HL-60/S4 treated with phorbol 12-myristate 13-acetate at 8.2 ng/mL for 4 days and 3 days (cell line): ENCODE data around the gene TMEM150B.

ENCODE experiments used
- in situ Hi-C: fragments of 300-500 bp; cut with MboI; formaldehyde crosslinking; loops from 2 replicates; pipeline ENCODE4 v1.15.0; 2022; ENCODE audit warnings: low sequenced_read_pairs

Gene TMEM150B, protein sequence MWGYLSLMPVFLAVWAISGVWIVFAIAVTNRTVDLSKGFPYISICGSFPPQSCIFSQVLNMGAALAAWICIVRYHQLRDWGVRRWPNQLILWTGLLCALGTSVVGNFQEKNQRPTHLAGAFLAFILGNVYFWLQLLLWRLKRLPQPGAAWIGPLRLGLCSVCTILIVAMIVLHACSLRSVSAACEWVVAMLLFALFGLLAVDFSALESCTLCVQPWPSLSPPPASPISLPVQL

DNA sequence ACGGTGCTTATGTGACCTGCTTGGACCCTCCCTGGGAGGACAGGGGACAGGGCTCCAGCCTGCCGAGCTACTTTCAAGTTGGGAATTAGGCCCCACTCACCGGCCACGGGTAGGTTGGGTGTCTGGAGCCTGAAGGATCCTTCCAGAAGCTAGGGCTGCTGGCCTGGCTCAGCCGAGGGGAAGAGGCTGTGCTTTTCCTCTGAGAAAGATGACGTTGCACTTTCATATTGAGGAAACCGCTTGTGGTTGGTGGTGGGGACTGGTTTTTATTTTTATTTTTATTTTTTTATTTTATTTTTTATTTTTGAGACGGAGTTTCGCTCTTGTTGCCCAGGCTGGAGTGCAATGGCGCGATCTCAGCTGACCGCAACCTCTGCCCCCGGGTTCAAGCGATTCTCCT lies at the start of gene TMEM150B:
Gene TMEM150B, minus strand, starts transcription at position 170 of the 400 bp plus-strand sequence. CDS start 4,305 bp downstream, outside the sequence.
- in situ Hi-C loops: no loop called here

DNA sequence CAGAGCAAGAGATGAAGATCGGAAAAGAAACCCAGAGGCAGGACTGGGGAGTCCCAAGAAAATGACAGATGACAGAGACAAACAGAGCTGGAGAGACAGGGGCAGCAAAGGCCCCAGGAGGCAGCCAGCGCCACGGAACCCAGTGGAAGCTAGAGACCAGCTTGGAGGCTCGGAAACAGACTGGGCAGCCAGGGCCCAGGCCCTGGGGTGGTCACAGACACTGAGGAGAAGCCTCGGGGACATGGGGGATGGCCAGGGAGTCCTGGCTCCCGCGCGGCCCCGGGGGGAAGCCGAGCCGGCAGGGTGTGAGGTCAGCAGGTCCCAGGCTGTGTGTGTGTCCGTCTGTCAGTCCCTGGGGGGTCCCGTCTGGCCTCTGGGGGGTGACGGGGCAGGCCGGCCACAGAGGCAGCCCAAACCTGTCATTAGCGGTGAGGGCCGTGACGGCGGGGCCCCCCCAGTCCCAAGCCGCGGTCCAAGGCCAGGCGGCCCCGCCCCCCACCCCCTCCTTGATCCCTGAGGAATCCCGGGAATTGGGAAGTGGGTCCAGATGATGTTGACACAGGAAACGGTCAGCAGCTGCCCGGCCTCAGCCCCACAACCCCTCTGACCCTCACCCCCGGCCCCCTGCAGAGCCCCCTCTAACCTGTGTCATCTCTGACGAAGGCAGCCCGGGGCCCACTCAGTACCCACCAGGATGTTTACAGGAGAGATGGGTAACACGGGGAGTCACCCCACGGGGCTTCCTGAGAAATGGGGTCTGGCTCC lies 49.0 kb upstream of the TMEM150B start:
- in situ Hi-C loops: no loop called here

DNA sequence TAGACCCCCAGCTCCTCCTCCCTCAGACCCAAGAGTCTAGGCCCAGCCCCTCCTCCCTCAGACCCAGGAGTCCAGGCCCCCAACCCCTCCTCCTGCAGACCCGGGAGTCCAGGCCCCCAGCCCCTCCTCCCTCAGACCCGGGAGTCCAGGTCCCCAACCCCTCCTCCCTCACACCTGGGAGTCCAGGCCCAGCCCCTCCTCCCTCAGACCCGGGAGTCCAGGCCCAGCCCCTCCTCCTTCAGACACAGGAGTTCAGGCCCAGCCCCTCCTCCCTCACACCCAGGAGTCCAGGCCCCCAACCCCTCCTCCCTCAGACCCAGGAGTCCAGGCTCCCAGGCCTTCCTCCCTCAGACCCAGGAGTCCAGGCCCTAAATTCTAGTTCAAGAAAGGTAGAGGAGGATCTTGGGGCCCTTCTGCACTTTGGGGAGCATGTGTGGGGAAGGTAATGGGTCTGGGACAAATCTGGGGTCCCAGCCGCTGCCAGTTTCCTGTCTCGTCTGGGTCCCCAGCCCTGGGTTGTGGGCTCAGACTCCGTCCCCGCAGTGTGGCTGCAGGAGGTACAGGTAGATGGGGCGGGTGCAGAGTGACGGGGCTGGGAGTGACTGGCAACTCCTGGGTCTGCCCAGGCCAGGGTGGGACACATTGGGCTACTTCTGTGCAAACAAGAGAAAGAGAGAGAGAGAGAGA lies 48.3 kb upstream of the TMEM150B start:
- in situ Hi-C loops: no loop called here

DNA sequence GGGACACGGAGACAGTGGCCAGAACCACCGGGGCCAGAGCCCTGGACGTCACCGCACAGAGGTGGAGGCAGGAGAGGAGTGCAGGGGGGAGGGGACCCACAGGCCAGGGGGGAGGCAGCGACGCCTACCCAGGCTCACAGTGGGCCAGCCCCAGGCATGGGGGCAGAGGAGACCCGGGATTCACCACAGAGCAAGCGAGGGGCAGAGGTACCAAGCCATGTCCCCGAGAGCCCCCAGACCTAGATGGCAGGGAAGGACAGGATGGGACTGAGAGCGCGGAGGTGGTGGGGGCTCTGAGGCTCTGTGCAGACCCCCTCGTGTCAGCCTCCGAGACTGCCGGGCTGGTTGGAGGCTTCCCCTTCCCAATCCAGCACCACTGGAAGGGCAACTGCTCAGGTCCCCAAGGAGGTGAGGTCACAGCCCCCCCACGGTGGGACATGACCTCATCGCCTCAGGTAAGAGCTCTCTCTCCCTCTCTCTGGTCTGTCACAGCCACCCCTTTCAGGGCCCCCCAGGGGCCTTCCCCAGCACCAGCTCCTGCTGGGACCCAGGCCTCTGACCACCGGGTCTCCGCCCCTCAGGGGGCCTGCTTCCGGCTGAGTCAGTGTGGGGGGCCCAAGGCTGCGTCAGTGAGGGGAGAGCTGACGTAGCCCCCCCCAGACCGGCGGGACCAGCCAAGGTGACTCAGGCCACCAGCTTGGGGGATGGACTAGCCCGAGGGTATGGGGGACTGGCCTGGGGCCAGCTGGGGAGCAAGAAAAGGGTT lies 47.4 kb upstream of the TMEM150B start:
- in situ Hi-C loops: no loop called here

DNA sequence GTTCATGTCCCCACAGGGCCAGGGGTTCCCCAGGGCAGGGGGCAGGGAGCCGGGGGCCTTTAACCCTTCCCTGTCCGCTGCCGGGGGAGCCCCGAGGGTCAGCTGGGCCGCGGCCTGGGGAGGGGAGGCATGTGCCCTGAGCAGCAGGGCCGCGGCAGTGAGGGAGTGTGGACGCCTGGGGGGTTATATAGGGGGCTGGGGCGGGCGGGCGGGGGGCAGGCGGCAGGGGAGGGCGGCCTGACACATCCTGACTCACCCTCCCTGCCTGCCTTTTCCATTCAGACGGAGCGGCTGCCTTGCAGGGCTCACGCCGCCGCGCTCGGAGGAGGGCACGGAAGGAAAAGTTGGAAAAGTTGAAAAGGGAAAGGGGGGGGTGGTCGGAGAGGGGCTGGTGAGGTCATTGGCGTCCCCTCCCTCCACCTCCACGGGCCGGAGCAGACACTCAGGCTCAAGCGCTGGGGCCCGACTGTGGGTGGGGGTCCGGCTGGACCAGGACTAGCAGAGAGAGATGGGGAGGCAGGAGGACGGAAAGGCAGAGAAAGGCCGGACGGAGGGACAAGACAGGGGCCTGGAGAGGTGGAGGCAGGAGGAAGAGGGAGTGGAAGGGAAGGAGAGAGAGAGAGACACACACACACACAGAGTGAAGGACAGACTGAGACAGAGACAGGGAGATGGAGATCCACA lies 45.3 kb upstream of the TMEM150B start, which contains the start of gene IL11:
Gene IL11, minus strand, starts transcription at position 159 of the 684 bp plus-strand sequence. Its CDS starts 153 bp downstream, at position 6.
- in situ Hi-C loops: no loop called here

DNA sequence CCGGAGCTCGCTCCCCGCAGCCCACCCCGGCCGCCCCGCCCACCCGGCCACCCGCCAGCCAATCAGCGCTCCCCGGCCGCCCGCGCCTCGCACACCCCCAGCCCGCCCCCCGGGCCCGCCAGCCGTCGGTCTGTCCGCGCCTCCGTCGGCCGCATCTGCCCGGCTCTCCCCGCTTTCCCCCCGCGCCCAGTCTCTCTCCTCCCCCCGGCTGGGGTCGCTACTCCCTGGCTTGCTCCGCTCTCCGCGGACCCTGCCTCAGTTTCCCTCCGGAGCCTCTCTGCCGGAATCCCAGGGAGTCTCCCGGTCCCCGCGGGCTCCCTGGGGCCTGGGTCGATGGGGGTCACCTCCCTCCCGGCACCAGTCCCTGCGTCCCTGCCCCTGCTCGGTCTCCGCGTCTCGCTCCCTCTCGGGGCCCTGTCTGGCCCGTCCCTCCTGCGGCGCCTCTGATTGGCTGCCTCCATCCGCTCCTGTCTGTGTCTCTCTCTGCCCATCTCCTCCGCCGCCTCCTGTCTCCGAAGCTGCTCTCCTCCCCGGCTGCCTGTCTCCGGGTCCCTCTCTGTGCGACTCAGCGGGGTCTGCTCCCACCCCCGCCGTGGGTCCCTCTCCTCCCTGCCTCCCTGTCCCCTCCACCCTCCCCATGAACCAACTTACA lies 44.6 kb upstream of the TMEM150B start:
- in situ Hi-C loops: no loop called here

DNA sequence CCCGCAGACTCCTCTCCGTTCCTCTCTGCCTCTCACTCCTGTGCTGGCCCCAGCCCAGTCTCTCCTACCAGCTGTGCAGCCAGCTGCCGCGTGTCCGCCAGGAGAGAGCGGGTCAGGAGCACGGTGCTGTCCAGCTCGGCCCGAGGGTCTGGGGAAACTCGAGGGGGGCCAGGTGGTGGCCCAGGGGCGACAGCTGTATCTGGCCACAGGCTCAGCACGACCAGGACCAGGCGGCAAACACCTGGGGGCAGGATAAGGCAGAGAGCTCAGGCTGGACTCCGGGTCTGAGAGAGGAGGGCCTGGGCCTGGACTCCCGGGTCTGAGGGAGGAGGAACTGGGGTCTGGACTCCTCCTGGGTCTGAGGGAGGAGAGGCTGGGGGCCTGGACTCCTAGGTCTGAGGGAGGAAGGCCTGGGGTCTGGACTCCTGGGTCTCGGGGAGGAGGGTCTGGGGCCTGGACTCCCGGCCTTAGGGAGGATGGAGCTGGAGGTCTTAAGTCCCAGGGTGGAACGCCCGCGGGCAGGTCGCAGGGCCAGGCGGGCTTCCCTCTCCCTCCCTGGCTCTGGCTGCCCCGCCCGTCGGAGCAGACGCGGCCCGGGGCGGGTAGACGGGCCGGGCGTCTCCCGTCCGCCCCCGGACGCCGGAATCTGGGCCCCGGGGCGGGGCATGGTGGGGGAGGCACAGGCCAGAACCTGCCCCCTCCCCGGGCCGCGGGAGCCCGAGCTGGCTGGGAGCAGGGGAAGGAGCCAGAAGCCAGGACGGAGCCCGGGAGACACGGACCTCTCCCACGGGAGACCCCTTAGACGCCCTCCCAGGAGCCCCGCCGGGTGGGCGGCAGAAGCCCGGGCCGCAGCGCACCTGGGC lies 43.8 kb upstream of the TMEM150B start:
- in situ Hi-C loops: no loop called here

DNA sequence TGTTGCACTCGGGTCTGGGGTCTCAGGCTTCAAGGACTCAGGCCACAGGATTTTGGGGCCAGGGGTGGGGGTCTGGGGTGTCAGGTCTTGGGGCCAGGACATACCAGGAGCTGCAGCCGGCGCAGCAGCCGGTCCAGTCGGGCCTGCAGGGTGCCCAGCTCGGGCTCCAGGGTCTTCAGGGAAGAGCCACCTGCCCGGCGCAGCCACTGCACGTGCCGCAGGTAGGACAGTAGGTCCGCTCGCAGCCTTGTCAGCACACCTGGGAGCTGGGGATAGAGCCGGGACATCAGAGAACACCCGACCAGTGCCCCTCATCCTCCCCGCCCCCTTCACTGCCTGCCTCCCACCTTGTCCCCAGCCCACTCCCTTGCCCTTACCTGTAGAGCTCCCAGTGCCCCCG lies 43.0 kb upstream of the TMEM150B start:
- in situ Hi-C loops: no loop called here

DNA sequence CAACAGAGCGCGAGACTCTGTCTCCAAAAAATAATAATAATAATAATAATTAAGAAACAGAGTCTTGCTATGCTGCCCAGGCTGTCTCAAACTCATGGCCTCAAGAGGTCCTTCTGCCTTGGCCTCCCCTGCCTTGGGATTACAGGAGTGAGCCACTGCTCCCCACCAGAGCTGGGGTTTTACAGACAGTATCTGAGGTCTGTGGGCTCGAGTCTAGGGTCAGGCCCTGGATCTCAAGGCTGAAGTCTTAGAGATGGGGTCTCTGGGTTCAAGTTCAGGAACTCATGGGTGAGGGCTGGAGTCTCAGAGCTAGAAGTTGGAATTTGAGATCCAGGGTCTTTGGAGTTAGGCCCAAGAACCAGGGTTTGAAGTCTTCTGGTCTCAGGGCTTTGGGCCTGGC lies 41.6 kb upstream of the TMEM150B start:
- in situ Hi-C loops: no loop called here

DNA sequence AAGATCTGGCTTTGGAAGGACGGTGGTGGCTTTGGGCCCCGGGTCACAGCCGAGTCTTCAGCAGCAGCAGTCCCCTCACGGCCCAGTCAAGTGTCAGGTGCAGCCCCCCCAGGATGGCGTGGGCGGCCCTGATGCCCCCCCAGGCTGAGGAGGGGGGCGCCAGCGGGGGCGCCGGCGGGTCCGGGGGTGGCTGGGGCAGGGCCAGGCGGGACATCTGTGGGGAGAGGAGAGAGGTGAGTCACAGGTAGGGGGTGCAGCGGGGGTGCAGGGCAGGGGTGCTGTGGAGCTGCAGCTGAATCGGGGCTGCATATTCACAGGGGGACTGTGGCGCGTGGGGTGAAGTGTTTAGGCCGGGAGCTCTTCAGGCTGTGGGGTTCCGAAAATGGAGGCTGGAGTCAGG lies 40.8 kb upstream of the TMEM150B start:
- in situ Hi-C loops: no loop called here

DNA sequence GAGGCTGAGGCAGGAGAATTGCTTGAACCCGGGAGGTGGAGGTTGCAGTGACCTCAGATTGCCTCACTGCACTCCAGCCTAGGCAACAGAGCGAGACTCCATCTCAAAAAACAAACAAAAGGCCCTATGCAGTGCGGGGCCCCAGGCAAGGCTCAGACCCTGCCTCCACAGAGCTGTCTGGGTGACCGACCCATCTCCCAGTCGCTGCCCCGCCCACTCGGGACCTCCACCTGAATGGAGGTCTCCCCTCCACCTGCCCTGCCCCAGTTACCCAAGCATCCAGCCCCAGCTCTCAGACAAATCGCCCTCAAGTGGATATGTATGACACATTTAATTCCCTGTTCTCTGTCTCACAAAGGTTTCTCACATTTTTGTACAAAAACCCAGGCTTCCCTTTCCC lies 40.1 kb upstream of the TMEM150B start:
- in situ Hi-C loops: no loop called here

DNA sequence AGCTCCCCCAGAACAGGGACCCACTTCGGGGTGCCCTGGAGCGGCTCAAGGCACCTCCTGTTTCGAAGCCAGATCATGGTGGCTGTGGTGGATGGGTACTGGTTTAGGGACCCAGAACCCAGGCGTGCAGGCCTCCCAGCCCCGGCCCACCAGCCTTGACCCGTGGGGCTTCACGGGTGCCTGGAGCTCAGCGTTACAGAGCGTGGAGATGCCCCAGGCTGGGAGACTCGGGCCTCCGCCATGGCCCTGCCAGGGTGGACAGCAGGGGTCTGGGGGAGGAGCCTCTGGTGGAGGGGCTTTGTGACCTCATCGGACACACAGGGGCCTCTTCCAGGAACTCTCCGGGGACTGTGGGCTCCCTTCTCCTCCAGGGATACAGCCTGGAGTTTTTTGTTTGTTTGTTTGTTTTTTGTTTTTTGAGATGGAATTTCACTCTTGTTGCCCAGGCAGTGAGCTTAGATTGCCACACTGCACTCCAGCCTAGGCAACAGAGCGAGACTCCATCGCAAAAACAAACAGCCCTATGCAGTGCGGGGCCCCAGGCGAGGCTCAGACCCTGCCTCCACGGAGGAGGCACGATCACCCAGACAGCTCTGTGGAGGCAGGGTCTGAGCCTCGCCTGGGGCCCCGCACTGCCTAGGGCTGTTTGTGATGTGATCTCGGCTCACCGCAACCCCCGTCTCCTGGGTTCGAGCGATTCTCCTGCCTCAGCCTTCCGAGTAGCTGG lies 38.0 kb upstream of the TMEM150B start, which contains the start of gene GARIN5B:
Gene GARIN5B, minus strand, starts transcription at position 271 of the 727 bp plus-strand sequence. Its CDS starts 194 bp downstream, at position 77.
- in situ Hi-C loops: no loop called here

DNA sequence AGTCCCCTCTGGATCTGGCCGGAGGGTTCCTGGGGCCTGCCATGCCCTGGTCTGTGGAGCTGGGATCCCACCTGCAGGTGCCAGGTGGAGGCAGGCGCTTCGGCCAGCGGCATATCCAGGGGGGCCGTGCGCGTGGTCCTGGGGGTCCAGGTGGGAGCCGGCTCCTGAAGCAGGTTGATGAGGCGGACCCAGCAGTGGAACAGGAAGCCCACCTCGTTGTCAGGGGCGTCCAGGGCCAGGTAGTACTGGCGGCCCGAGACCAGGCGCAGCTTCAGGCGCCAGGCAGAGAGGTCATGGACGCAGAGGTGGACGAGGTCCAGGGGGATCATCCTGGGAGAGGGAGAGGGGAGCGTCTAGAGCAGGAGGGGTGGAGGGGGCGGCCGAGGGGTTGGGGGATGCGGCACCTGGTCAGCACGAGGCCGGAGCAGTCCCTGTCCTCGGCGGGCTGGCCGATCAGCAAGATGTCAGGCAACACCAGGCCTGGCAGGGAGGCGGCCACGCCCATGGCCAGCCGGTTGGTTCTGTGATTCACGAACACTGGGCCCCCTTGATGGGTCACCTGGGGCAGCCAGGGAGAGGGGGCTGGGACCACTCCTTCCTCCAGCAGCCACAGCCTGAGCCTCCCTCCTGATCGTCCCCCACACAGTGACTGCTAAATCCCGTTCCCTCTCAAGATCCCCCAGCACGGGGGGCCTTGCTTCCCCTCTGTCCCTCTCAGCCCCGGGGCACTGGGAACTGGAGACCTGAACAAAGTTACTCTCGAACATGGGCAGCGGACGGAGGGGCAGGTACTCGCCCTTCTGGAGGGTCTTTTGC lies 37.2 kb upstream of the TMEM150B start:
- in situ Hi-C loops: no loop called here

DNA sequence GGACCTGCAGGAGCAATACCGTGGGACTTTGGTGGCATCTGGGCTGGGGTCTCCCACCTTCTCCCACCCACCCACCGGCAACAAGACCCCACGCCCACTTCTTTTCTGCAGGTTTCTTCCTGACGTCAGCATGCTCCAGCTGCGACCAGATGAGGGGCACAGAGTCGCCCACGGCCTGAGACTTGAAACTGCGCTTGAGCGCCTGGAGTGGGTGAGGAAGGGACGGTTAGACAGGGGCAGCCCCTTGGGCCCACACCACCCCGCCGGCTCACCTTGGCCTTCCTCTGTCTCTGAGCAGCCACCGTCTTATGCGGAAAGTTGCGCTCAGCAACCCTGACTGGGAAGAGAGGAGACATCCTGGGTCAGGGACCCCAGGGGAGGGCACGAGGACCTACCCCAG lies 35.8 kb upstream of the TMEM150B start:
- in situ Hi-C loops: no loop called here

DNA sequence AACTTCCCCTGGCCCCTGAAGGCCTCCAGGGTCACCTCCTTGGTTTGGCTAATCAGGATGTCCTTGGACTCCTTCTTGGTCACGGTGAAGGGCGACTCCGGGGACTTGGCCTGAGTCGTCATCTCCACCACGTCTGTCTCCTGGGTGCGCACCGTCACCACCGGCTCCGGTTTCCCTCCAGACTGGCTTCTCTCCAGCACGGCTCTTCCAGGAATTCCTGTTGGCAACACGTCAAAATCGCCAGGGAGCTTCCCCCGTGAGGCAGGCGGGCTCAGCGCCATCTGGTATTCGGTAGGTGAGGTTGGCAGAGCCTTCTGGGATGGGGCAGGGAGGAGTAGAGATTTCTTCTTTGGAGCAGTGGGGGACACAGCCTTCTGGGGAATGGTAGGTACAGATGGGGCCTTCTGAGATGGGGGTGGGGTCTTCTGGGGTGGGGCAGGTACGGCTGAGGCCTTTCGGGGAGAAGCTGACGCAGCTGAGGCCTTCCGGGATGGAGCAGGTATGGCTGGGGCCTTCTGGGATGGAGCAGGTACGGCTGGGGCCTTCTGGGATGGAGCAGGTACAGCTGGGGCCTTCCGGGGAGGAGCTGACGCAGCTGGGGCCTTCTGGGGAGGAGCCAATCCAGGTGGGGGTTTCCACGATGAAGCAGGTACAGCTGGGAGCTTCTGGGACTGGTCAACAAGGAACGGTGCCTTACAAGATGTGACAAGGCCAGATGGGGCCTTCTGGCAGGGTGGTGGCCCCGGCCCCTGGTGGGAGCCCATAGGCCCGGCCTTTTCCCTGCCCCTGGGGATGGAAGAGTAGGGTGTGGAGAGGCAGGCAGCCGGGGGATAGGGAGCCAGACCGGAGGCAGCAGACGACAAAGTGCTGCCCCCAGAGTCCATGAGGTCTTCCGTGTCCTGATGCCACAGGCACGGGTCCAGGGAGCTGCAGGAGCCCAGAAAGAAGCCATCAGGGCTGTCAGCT lies 34.1 kb upstream of the TMEM150B start:
- in situ Hi-C loops: no loop called here

DNA sequence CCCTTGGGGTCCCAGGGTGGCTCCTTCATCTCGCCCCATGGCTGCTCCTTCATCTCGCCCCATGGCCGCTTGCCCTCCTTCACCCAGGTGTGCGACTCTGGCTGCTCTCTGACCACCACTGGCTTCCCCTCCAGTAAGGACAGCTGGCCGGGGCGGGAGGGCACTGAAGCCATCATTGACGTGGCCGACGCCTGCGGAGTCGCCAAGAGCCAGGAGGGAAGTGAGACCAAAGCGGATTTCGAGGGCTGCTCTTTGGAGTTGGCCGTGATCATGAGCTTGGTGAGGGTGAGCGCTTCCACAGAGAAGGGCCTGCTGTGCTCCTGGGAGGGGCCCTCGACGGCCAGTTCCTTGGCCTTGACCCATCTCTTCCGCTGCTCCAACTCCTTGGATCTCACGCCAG lies 33.4 kb upstream of the TMEM150B start:
- in situ Hi-C loops: no loop called here
